Right lung (tissue), 5 donors: ENCODE measurements around the gene LCN10. TPM values are rescaled to one million over a fixed set of nuclear protein-coding genes. Genes with fewer than 3 reads are reported as not detected.

Experiments used
- DNase-seq, 2 donors: peaks; one replicate each; pipeline ENCODE4 v3.0.0-alpha.2; 2013
- polyA plus RNA-seq, 5 donors: library from polyadenylated mRNA; unstranded; fragments of 120-200 nt; gene quantifications; one replicate each; pipeline versions ENCODE4 v1.2.1 to v1.2.3, GENCODE V29; 2013; ENCODE audit warnings: inconsistent platforms in 1 of 5, low replicate concordance in 1 of 5; ENCODE audit not compliant: insufficient read length in 5 of 5, insufficient read depth in 1 of 5

LCN10 gene
- polyA plus RNA-seq, 5 donors, result 0.12 to 0.76 (median 0.31) TPM

DNA sequence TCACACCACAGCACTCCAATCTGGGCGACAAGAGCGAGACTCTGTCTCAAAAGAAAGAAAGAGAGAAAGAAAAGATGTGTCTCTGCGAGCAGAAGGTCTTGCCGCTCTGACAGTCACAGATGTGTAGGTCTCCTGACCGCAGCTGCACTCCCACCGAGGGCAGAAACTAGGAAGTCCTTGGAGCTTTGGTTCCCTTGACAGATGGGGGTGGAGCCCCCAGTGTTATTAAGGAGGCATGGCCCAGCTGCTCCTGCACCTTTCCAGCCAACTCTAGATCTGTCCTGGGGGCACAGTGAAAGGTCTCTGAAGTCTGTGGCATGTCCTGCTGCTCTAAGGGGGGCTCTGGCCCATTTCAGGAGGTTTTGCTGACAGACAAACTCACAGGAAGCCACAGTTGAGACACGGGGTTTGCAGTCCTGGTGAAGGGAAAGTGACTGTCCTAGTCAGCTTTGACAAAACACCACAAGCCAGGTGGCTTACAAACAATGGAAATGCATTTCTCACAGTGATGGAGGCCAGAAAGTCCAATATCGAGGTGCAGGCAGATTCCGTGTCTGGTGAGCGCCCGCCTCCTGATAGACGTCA lies 39.4 kb downstream of the LCN10 start:
- DNase-seq, result no peak

DNA sequence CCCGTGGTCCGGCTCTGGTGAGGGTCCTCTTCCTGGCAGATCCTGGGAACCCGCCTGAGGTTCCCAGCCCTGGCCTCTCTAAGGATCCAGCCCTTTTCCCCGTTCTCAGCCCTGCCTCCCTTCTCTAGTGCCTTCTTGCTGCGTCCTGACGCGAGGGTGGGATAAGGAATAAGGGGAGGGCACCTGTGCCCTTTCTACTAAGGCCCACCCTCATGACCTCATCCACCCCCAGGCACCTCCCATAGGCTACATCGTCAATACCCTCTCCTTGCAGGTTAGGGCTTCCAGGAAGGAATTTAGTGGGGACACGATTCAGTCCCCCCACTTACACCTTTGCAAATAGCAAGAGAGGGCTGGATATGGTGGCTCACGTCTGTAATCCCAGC lies 41.1 kb downstream of the LCN10 start:
- no peak for DNase-seq

DNA sequence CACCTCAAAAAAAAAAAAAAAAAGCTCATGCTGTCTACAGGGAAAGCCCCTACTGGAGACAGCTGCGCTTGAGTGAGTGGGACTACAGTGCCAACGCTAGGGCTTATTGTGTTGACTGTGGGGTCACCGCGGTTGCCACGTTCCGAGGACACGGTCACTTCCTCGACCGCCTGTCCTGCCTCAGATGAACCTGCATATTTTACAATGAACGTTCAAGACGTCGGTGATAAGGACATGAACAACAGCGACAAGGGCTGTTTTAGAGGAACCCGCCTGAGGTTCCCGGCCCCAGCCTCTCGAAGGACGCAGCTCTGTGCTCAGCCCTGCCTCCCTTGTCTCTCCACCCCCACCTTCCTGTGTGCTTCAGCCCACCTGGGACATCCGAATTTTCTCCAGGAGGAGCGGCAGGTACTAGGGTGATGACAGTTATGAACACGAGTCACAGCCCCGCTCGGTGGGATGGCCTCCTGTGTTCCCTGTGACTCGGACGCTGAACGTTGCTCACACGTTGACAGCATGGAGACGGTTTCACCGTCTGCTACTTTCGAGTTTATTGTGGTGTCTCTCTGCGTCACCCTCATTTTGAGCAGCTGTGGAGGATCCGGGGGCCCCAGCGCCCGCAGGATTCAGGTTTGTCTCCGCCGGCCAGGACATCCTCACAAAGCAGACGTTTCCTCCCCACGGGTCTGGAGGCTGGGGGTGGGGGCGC lies 41.6 kb downstream of the LCN10 start:
- no peak for DNase-seq

DNA sequence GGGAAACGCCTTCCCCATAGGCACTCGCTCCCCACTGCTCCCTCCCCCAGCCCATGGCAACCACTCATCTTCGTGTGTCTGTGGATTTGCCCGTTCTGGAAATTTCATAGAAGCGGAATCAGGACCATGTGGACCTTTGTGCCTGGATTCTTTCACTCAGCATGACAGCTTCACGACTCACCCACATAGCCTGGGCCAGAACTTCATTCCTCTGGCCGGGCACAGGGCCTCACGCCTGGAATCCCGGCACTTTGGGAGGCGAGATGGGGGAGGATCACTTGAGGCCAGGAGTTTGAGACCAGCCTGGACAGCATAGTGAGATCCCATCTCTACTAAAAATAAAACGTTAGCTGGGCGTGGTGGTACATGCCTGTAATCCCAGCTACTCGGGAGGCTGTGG lies 42.4 kb downstream of the LCN10 start:
- no peak for DNase-seq

DNA sequence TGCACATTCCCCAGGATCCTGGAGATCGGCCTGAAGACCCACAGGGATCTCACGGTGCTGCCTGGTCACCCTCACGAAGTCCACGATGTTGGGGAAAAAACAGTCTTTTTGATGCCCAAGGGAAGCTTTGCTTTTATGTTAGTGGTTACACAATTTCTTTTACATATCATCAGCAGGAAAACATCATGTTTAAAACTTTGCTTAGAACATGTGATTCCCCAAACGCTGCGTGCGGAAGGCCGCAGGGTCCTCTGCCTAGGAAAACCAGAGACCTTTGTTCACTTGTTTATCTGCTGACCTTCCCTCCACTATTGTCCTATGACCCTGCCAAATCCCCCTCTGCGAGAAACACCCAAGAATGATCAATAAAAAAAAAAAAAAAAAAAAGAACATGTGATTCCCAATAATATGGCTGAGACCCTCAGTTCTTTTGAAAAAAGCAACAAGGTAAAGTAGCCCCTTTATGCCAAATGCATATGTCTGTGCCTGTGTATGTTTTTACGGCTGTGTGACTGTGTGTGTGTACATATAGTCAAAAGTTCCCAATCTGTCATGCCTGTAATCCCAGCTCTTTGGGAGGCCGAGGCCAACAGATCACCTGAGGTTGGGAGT lies 44.0 kb downstream of the LCN10 start:
- DNase-seq, result no peak

DNA sequence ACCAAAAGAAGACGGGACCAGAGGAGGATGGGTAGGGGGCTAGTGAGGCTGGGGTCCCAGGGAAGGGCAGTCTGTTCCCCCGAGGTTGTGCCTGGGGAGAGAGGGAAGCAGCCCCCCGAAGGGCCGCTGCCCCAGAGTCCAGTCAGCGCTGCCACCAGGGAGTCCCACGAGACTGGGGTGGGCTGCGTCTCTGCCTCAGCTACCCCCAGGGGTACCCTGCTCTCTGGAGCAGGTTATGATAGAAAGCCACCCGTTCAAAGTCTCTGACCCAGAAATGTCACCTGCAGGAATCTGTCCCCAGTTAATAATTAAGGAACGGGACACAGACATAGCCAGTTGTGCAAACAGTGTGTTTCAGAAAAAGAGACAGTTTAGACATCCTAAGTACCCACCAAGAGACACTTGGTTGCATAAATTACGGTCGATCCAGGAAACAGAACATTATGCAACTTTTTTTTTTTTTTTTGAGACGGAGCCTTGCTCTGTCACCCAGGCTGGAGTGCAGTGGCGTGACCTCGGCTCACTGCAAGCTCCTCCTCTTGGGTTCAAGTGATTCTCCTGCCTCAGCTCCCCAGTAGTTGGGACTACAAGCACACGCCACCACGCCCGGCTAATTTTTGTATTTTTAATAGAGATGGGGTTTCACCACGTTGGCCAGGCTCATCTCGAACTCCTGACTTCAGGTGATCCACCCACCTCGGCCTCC lies 44.8 kb downstream of the LCN10 start:
- DNase-seq, result no peak

DNA sequence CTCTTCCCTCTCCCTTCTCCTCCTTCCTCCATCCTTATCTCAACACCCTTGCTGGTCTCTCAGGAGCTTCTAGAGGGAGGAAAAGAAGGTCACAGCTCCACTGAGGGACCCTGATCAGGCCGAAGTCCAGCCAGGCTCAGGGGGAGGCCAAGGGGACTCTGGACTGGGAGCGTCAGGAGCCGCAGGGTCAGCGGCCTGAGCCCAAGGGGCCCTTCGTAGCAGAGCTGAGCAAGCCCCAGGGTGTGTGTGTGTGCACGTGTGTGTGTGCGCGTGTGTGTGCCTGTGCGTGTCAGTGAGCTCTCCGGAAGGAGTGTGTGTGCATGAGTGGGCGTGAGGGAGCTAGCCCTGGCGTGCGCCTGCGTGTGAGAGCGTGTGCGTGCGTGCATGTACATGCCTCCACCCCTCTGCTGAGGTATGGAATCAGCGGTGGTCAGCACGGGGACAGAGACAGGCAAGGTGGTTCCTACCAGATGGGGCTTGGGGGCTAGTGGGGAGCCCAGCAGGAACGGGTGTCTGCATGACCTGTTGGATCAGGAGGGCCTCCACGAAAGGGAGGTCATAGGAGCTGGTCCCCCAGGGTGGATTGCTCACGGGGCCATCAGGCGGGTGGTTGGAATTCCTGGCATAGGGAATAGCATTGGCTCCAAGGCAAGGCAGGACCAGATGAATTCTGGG lies 45.5 kb downstream of the LCN10 start:
- DNase-seq, result no peak

DNA sequence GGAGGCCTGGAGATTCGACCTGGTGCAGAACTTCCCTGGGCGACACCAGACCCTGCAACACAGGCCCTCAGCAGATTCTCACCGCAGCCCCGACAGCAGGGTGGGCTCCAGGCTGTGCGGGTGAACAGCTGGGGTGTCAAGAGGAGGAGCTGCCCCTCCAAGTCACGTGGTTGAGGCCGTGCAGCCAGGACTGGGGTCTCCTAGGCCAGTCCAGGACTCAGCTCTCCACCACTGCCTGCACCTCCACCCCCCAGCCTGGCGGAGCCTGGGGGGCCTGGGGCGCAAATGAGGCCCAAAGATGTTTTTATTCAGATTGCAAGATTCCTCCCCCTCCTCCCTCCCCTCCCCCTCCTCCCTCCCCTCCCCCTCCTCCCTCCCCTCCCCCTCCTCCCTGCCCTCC lies 46.2 kb downstream of the LCN10 start:
- DNase-seq, result no peak

DNA sequence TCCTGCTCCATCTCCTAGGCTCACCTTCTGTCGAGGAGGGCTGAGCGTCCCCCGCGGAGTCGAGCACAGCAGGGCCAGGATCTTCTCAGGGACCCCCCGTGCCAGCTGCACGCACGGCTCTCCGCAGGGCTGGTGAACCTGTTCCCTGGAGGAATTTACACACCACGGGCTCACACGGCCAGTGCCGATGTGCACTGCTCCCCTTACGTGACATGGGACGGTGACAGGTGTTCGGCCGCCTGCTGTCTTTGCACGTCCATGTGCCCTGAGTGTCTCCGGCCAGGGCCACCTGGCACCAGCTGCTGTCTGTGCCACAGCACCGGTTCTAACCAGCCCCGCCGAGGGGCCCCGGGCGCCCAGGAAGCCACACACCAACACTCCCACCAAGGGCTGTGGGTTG lies 46.8 kb downstream of the LCN10 start:
- no peak for DNase-seq

DNA sequence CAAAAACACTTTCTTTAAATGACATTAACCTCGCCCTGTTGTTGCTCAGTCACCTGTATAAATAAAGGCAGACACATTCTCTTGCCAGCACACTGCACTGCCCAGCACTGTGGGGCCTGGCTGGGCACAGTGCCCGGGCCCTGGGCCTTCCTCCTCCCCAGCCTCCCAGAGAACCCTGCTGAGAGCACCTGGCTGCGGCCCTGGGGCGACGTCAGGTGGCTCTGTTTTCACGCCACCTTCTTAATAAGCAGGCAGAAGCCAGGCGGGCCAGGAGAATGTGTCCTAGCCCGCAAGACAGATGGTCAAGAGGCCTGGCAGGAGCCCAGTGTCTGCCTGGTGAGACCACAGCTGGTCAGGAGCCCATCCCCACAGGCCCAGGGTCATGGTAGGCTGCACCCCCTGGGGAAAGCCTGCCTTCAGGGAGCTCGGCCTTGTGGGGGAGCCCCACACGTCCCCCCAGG lies 47.3 kb downstream of the LCN10 start:
- no peak for DNase-seq

DNA sequence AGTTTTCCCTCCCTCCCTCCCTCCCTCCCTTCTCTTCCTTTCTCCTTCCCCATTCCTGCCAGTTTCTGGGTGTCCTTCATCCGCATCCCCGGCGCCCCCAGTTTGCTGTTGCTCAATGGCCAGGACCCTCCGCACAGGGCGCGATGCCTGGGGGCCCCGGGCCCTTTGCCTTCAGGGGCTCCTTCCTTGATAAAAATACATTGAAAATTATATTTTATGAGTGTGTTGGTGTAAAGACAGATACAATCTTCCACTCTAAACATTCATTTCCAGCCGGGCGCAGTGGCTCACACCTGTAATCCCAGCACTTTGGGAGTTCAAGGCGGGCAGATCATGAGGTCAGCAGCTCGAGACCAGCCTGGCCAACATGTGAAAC lies 47.9 kb downstream of the LCN10 start:
- DNase-seq, result no peak

DNA sequence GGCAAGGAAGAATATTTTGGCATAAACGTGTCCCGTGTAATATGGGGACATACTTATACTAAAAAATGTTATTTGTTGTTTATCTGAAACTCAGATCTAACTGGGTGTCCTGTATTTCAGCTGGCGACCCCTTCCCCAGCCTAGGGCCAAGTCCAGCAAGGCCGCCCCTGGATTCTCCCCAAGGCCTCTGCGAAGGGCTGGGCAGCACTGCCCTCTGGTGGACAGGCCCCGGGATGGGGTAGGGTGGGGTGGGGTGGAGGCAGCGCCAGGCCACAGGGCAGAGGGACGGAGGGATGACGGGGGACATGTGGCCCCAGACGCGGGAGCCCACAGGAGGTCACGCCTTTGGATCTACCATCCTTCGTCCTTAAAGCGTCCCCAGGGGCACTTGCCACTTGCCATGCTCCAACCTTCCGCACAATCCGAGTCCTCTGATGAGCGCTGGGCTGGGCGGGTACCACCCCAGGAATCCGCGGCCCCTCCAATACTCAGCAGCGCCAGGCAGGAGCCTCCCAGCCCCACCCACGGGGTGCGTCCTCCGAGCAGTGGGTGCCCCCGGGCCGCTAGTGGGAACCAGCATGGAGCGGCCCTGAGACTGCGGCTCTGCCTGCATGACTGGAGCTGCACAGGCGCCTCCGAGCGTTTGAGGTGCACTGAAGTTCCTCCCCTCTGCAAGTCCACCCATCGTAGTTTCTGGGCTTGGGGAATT lies 48.4 kb downstream of the LCN10 start:
- DNase-seq, result no peak

DNA sequence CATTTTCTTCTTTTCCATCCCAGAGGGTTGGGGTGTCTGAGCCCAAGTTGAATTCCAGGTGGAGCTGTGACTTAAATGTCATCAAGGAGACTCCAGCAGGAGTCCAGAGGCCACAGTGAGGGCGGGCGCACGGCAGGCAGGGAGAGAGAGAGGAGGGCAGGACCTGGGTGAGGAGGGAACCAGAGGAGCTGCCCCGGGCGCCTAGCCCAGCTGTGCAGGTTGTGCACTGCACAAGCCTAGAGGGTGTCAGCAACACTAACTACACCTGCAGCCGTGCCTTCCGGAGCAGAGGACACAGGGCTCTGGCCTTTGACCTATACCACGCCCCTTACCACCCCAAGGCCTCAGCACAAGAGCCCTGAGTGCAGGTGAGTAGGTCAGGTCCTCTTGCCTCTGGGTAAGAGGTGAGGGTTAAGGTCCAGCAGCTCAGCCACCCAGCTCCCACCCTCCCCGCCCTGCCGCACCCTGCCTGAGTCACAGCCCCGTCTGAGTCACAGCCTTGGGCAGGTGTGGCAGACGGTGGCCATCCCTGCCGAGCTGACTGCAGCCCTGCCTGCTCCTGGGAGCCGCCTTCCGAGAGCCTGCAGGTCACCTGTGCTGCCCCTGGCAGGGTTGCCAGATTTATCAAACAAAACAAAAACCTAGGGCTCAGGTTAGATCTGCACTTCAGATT lies 49.1 kb downstream of the LCN10 start:
- no peak for DNase-seq

DNA sequence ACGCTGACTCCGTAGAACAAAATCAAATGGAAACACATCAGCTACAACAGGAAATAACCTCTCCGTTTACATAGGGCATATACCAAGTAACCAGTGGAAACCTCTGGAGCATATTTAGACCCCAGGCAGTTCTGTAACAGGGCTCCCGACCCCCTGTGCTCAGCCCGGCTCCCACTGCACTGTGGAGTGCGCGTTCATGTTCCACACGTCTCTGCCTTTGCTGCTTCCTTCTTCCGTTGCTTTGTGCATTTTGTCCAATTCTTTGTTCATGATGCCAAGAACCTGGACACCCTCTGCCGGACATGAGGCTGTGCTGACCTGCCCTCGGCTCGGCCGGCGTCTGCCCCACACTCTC lies 49.6 kb downstream of the LCN10 start:
- no peak for DNase-seq

DNA sequence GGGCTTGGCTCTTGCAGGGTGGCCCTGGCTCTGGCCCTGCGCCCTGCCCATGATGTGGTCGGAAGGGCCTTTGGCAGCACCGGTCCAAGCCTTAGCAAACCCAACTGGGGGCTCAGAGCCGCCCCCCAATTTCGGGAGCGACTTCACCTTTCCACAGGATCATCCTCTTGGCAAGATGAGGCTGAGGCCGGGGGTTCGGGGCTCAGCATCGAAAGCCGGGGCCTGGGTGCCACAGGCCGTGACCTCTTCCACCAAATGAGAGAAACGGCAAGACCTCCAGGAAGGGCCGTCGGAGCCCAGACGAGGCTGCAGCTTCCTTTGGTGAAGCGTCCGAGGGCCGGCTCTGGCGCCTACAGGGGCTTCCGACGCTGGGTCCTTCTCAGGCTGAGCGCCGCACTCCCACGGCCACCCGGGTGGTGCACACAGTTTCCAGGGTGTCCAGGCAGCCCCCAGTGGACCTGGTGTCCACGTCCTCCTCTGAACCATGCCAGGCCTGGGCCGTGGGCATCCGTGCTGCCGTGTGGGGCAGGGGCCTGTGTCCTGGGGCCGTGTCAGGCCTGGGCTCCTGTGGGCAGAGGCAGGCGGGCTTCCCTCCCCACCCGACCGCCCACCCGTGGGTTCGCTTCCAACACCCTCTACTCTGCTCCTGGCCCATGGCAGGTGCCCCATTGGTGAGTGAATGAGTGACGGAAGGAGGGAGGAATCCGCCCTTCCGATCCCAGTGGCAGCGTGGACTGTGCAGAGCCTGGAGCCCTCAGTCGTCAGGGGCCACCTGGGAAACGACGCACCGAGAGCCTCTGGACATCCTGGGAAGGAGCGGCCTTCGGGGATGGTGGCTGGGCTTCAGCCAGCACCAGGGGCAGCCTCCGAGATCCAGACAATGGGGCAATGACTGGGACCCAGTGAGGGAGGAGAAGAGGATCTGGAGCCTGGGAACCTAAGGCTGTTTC lies 50.3 kb downstream of the LCN10 start:
- DNase-seq, result no peak

DNA sequence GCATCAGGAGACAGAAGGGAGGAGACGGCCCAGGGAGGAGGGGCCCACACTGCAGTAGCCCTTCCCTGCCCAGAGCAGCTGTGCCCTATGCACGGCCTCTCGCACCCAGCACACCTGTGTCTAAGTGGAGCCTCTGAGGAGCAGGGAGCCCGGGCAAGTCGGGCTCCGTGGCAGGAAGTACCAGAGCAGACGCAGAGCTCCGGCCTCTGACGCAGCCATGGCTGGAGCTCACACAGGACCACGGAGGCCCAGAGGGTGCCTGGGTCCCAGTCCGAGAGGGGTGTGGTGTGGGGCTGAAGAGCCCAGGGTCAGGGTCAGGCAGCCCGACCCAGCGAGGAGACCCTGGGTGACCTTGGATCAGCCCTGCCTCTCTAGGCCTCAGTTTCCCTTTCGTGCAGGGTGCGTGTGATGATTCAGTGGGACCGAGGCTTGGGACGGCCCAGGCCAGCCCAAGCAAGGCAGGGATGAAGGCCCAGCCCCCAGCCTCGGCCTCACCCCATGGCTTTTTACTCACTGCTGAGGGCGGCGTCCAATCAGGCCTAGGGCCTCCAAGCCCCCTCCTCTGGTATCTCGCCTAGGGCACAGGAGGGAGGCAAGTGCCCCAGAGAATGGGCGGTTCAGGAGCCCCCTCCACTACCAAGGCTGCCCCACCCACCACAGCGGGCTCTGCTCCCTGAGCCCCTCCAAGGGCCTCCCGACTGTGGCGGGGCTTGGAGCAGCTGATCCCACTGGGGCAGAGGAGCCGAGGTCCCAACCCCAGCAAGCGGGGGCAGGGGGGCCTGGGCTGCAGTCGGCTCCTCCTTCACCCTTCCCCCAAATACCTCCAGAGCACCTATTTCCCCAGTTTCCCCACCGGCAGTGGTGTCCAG lies 51.2 kb downstream of the LCN10 start:
- DNase-seq, result no peak

DNA sequence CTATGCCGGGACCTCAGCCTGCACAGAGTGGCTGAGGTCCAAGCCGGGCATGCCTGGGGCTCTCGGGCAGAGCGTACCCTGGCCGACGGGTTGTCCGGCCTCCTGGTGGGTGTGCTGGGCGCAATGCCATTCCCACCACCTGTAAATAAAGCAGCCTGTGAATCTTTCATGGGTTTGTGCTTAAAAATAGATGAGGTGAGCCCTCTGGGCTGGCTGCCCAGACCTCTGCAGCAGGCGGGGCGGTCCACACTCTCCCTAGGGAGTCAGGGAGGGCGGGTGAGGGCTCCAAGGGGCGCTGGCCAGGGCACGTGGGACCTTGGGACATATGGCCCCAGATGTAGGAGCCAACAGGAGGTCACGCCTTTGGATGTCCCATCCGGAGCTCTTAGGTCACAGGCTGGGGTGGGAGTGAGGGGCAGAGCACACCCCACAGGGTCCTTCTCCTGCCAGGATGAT lies 51.9 kb downstream of the LCN10 start:
- DNase-seq, result no peak

DNA sequence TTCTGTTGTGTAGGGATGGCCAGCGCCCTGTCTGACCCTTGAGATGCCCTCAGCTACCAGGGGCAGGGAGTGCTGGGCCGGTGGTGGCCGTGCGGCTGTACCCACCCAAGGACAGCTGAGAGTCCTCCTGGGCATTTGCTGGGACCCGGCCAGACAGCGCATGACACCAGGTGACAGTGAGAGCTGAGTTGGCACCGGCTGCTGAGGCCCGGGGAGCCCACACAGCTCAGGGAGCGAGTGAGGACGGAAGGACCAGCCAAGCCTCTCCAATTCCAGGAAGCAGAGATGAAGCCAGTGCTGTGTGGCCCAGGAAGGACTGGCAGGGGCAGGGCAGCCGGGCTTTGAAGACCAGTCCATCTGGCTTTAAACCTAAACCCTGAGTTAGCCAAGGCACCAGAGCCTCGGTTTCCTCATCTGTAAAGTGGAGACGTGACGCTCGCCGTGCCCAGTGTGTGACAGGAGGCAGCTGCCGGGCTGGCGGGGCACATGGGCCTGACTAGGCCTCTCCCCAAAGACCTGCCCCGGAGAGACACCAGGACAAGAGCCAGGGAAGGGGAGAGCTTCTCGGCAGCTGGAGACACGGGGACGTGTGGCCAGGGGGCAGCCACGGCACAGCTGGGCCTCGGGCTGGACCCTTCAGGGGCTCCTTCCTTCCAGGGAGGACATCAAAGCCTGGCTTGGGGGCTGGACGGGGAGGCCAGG lies 52.5 kb downstream of the LCN10 start:
- DNase-seq, result no peak
